A673 (cell line): ENCODE data around the gene PPP1R12C.

Source experiments
- CTCF ChIP-seq: fragments of 300-800, 200-600 bp; sonication (generic); conservative IDR thresholded peaks from 2 replicates; pipeline ENCODE4 v1.5.1; 2017; ENCODE audit warnings: low read depth, mild to moderate bottlenecking, antibody characterized with exemption, low read length, moderate library complexity, mixed read lengths
- EZH2 ChIP-seq: fragments of 200-600 bp; sonication (generic); IDR thresholded peaks from 2 replicates; pipeline ENCODE4 v1.6.1; 2017; ENCODE audit warnings: borderline replicate concordance, low read depth, mild to moderate bottlenecking, mixed read lengths, antibody characterized with exemption, low read length; ENCODE audit not compliant: poor library complexity, severe bottlenecking

GRCh38 chr19:55090564-55090963 is 26.9 kb downstream of the PPP1R12C start:
- TF ChIP-seq CTCF, result no peak
- no peak for TF ChIP-seq EZH2
